GM13976 (cell line): ENCODE data around the gene DIP2A.

ENCODE experiments used
- DNase-seq: peaks from one replicate; pipeline ENCODE4 v3.0.0; 2012; ENCODE audit warnings: low spot score
- CTCF ChIP-seq: IDR thresholded peaks from 2 replicates; pipeline ENCODE4 v1.5.1; 2012; ENCODE audit warnings: borderline replicate concordance, mild to moderate bottlenecking; ENCODE audit not compliant: insufficient read depth; ENCODE audit errors: extremely low read depth, missing control alignments, control extremely low read depth
- in situ Hi-C: fragments of 300-500 bp; cut with MboI; formaldehyde crosslinking; loops from one replicate; pipeline ENCODE4 v1.12.0; 2022; ENCODE audit warnings: low sequenced_read_pairs, mixed read lengths, inconsistent platforms; ENCODE audit not compliant: unreplicated experiment

The DIP2A gene

GRCh38 chr21:46560568-46561444 lies 102.1 kb downstream of the DIP2A start:
- DNase-seq: no peak
- no peak for TF ChIP-seq CTCF
- in situ Hi-C loops: no loop called here

GRCh38 chr21:46561445-46562090 lies 102.9 kb downstream of the DIP2A start:
- DNase-seq: no peak
- in situ Hi-C loops: no loop called here
- no peak for TF ChIP-seq CTCF

GRCh38 chr21:46562472-46562871 lies 103.8 kb downstream of the DIP2A start:
- DNase-seq: no peak
- in situ Hi-C loops: no loop called here
- TF ChIP-seq CTCF: no peak

GRCh38 chr21:46562964-46563607 lies 104.4 kb downstream of the DIP2A start:
- no peak for DNase-seq
- in situ Hi-C loops: no loop called here
- TF ChIP-seq CTCF: no peak

GRCh38 chr21:46564391-46564790 lies 105.7 kb downstream of the DIP2A start:
- peak; percentile 12 for DNase-seq
- no peak for TF ChIP-seq CTCF
- in situ Hi-C loops: no loop called here

- DNase-seq: no peak
- in situ Hi-C loops: no loop called here
- TF ChIP-seq CTCF: no peak
Observed at GRCh38 chr21:46567348-46567747, 108.7 kb downstream of the DIP2A start.
